ENCODE measurements around the gene KIAA1328.

GRCh38 chr18:36893227-36893626, 64.3 kb downstream of the KIAA1328 start:
- TF ChIP-seq CTCF (conservative IDR thresholded peaks at IDR 0.05), result no peak
- TF ChIP-seq ZFX (IDR thresholded peaks at IDR 0.05), result no peak

Data from C4-2B (cell line).